ENCODE data around the gene PTPN3.

PTPN3 gene

DNA sequence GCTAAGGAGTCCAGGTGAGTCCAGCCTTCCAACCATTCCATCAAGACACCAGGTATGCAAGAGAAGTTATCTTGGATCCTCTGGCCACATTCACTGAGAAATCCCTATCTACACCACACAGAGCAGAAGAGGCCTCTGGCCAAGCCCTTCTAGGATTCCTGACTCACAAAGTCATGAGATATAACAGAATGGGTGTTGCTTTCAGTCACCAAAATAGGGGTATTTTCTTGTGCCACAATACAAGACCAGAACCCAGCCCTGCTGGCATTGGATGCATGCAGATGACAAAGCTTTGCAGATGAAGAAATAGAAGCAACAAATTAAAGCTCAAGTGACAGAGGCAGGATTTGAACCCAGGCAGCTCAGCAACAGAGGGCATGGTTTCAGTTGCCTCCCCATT lies 73.5 kb downstream of the PTPN3 start:
- DNase-seq (ENCODE audit: low spot score), result no peak

DNA sequence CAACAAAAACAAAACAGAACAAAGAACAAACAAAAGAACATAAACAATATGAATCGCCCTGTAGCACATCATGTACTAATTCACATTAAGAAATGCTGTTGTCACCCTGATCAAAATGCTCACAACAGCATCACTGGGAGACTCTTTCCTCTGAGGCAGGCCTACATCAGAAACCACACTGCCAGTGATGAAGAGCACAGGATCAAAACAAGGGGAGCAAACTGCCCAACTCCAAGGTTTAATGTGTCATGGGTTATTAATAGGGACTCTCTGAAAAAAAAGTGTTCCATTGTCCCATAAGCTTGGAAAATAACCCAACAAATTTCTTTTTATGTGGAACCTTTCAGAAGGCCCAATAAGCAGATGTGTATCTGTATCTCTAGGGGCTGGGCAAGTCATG lies 74.2 kb downstream of the PTPN3 start:
- no peak for DNase-seq (ENCODE audit: low spot score)

DNA sequence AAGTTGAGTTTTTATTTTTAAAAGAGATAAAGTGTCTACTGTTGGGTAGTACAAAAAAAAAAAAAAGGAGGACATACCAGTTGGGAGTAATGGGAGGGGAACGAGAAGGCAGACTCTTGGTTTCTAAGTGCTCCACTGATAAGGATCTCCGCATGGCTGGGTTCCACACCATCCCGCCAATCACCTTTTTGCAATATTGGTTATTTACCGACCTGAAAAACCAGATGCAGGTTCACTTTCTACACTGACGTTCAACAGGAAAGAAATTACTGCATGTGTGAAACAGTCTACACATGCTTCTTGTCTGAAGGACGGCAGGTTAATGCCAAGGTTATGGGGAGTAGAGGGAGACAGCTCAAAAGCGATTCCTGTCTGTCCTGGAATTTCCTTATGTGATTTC lies 75.5 kb downstream of the PTPN3 start:
- no peak for DNase-seq (ENCODE audit: low spot score)

DNA sequence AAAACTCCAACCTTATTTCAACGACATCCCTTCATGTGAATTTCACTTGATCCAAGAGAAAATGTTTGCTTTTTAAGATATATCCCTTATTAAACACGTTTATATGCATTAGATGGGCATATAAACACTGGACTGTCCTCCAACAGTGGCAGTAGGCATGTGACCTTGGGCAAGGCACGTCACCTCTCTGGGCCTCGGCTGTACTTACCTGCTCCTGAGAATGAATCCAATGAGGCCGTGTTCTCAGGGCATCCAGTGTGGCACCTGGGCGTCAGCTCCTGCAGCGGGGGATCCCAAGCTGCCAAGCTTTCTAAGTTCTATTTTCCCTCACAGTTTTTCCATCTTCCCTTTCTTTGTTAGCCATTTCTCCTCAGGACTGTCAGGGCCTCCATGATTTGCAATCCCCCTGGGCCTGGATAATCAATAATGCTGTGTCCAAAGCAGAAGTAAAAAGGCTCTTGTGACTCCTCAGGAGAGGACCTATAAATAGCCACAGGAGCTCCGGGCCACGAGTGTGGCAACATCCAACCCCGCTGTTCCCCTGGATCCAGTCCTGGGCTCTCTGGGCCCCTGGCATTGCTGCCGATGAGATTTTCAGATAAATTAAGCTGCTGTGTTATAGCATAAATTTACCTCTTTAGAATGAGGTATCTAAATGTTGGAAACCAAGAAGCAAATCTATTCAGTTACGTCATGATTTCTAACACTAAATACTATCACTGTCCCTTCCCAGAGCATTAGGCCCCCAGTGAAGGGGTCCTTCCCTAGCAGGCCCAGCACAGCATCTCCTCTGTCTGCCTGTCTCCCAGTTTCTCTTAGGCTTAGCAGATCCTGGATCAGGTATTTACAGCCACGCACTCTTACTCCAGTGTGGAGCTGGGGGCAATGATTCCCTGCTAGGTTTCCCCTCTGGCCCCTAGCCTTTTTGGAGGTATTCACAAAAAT lies 76.8 kb downstream of the PTPN3 start:
- DNase-seq (ENCODE audit: low spot score), result no peak

GRCh38 chr9:109419531-109419930 lies 78.6 kb downstream of the PTPN3 start:
- no peak for DNase-seq (ENCODE audit: low spot score)

- DNase-seq (ENCODE audit: low spot score), result no peak
These were observed 79.3 kb downstream of the PTPN3 start for GRCh38 chr9:109418827-109419226.

DNA sequence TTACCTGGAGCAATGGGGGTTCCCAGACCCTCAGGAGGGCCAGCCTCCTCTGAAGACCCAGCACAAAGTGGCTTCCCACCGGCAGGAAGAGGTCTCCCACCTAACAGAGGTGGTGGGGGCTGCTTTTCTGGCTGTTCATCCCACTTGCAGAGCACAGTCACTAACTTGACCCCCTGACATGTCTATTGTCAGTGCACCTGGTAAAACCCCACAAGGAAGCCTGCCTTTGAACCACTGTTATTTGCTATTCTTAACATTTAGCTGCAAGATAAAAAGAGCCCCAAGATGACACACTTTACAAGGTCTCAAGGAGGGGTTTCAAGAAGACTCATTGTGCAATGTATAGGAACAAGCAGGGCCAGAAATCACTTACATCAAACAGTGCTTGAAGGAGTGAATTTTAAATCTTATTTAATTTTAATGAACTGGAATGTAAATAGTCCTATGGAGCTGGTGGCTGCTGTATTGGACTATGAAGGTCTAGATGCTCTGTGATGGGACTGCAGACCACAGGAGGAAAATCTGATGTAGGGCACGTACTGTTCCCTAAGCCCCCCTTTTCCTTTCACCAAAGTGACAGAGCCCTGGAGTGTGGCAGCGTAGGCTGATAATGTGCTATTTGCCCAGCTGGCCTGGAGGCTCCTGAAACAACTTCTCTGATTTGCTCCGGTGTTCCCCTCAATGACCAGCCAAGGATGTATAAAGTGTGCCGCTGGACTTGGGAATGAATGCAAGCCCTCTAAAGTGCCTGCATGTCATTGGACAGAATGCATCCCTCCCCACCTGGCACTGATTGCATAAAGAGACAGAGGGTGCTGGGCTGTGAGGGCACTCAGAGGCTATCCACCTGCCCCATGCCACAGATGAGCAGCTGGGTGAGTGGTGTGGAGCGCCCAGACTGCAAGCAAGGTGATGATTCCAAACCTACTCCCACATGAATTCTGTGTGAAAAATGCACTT lies 80.2 kb downstream of the PTPN3 start:
- no peak for DNase-seq (ENCODE audit: low spot score)

DNA sequence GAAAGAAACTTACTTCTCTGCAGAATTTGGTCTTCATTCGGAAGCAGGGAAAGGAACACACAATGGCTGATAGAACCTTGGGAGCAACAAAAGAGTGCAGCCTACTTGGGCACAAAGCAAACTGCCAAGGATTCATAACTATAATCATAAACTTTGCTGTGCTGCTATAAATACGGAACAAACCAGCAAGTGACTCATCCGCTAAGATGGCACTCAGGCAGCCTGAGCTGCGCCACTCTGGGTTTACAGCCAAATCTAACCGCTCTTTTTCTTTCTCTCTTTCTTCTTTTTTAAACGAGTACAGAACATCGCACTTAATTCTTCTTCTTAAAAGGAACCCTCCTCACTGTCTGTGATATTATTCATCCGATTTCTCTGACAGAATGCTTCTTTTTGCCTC lies 81.1 kb downstream of the PTPN3 start:
- no peak for DNase-seq (ENCODE audit: low spot score)

DNA sequence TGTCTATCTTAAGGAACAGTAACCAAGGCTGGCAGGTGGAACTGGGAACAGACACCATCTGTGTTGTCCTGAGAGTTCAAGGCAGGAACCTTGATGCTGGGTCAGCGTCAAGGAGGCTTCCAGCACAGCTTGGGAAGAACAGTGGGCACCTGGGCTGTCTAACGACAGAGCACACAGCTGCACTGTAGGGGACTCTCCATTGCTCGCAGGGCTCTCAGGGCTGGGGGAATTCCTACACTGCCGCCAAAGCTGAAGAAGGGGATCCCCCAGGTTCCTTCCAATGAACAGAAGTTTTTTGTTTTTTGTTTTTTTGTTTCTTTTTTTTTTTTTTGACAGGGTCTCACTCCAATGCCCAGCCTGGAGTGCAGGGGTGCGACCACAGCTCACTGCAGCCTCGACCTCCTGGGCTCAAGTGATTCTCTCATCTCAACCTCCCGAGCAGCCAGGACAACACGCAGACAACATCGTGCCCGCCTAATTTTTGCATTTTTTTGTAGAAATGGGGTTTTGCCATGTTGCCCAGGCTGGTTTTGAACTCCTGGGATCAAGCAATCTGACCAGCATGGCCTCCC lies 81.9 kb downstream of the PTPN3 start:
- no peak for DNase-seq (ENCODE audit: low spot score)

DNA sequence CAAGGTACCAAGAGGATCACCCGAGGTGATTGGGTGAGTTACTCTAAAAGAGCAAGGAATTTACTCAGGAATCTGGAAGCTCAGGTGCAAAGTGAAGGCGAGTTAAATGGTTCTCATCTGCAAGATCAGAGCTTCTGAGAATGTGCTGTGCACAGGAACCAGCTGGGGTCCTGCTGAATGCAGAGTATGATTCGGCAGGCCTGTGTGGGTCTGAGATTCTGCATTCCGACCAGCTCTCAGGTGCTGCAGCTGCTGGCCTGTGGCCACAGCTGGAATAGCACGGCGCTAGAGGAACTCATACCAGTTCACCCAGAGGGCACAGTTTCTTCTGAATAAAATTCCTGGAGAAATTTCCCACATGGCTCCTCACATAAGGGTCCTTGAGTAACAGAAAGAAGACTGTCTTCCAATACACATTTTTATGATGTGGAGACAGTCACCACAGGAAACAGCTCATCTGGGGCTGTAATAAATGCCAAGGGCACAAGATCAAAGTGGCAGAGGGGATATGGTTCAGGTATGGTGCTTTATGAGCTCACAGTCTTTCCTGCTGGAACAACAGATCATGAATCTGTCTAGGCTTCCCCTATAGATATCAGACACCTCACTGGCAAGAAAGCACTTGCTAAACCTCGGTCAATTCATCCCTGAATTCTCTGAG lies 83.9 kb downstream of the PTPN3 start:
- no peak for DNase-seq (ENCODE audit: low spot score)

GRCh38 chr9:109411798-109412352 lies 86.2 kb downstream of the PTPN3 start:
- no peak for DNase-seq (ENCODE audit: low spot score)

DNA sequence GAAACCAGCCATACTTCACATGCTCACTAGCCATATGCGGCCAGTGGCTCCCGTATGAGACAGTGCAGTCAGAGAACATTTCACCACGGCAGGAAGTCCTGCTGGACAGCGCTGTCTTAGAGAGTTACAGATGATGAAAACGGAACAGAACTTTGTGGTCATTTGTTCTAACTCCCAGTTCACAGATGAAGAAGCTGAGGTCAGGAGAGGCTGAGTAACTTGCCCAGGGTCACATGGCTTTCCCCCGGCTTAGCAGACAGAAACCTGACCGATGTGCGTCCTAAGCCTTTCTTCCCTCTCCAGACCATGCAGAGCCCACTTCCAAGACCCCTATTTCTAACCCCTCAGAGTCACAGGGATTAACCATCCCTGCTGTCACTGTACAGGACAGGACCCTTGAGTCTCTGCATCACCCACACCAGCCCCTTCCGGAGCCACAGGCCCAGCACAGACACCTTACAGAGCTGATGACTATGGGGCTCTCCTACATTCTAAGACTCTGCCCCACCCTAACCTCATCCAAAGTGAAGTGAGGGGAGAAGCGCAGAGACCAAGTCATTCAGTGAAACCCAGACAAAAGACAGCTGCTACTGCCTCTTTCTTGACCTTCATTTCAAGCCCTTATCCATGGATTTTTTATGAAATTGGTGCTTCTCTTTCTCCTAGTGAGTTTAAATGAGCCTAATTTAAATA lies 86.9 kb downstream of the PTPN3 start:
- no peak for DNase-seq (ENCODE audit: low spot score)

DNA sequence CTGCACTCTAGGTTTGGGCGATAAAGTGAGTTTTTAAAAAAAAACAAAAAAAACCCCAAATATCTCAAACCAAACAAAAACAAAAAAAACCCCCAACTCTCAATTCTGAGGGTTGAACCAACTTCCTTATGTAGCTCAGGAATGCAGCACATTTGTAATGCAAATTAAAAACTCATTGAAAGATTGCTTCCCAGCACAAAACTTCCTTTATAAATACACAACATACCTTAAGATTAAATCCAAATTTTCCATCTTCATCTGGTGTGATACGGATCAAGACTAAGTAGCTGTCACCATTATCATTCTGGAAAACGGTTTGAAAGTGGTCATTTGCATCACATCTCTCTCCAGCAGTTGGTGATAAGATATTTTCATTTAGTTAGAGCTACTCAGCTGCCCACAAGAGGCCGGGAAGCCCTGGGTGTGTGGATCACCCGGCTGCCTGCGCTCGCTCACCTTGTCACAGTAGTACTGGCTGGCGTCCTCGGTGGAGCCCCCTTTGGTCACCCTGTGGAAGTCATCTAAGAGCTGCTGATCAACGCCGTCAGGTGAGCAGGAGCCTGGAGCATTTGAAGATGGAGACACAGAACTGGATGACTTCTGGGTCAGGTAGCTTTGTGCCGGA lies 88.2 kb downstream of the PTPN3 start:
- DNase-seq (ENCODE audit: low spot score), result no peak

DNA sequence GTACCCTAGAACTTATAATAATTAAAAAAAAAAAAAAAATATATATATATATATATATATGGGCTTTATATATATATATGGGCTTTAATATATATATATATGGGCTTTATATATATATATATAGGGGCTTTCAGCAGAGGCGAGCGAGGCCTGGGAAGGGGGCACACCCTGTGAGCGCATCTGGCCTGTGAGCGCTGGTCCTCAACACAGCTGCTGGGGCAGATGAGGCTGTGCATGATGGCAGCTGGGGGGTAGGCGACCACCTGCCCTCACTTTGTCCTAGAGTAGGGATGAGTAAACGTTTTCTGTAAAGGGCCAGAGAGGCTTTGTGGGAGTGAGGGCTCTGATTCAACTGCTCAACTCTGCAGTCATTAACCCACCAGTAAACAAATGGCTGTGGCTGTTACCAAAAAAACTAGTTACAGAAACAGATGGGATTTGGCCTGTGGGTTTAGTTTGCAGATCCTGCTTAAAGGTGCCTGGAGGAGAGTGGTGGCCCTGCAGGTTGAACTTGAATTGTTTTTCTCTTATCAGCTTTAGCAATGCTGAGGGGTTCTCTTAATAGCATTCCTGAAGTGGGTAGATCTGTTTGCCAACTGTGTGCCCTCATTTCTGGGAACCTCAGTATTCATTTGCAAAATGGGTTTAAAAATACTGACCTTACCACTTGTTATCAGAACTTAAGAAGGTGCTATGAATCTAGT lies 89.2 kb downstream of the PTPN3 start:
- no peak for DNase-seq (ENCODE audit: low spot score)

GRCh38 chr9:109403766-109404320 lies 94.3 kb downstream of the PTPN3 start:
- DNase-seq (ENCODE audit: low spot score), result no peak

- DNase-seq (ENCODE audit: low spot score), result no peak
These were observed 95.0 kb downstream of the PTPN3 start for GRCh38 chr9:109403116-109403515.

- DNase-seq (ENCODE audit: low spot score), result no peak
These were observed 96.2 kb downstream of the PTPN3 start for GRCh38 chr9:109401990-109402318.

- peak; percentile 40 for DNase-seq (ENCODE audit: low spot score)
These were observed 96.7 kb downstream of the PTPN3 start for GRCh38 chr9:109401169-109401989.

DNA sequence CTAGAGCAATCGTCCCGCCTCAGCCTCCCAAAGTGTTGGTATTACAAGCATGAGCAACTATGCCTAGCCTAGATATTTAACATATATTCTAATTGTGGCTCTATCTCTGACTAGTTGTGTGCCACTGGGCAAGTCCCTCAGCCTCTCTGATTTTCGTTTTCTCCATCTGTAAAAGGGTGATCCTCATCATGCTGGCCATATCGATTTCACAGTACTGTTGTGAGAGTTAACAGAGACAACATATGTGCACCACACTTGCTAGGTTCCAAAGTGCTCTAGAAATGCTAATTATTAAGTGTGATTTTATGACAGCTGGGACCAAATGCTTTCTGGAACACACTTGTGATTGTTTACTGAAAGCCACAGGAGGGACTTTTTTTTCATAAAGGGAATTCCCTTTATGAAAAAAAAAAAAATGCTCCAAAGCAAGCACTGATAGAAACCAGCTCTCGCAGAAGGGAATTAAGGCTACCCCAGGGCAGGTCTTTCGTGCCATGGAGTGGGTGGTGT lies 98.8 kb downstream of the PTPN3 start:
- no peak for DNase-seq (ENCODE audit: low spot score)

Measured in hepatic stellate cell (primary cell).